Measurements from ENCODE around the gene RAE1. TPM values are rescaled to one million over a fixed set of nuclear protein-coding genes. Genes with fewer than 3 reads are reported as not detected.

Gene RAE1
- total RNA-seq, 1 experiment from 2014 or later, result 53.1 TPM

- H4K20me1 ChIP-seq (ENCODE audit: control insufficient read depth, insufficient read depth, insufficient read length), result no peaks in the 10 kb centered on the region
- H3K27ac Mint-ChIP-seq, result peak overlapping the region in 1 of 3 experiments; percentile 52; a peak in 1 of 7 replicates
- no peak overlapping the region for H2BK120ac ChIP-seq (ENCODE audit: low read depth, low read length, poor library complexity, severe bottlenecking)
- H2BK12ac ChIP-seq (ENCODE audit: insufficient read length, low read depth, low read length), result no peak overlapping the region
- H4K5ac ChIP-seq (ENCODE audit: insufficient read length, low read depth, low read length), result no peak overlapping the region
- no peaks in the 10 kb centered on the region for H3K27me3 ChIP-seq (ENCODE audit: insufficient read depth, low read length)
- no peak overlapping the region for H2AK5ac ChIP-seq (ENCODE audit: insufficient read length, low read length)
- H3K9me3 Mint-ChIP-seq, result no peaks in the 10 kb centered on the region
- H3K4ac ChIP-seq (ENCODE audit: low read depth, low read length), result no peak overlapping the region
- H3K56ac ChIP-seq (ENCODE audit: insufficient read length, low read depth, low read length), result no peak overlapping the region
- no peaks in the 10 kb centered on the region for H3K79me1 ChIP-seq (ENCODE audit: insufficient read depth, low read depth, low read length, poor library complexity, severe bottlenecking)
- no peak overlapping the region for H2BK15ac ChIP-seq (ENCODE audit: low read depth, low read length)
- peaks cover 22% of the 10 kb centered on the region for H3K27me3 Mint-ChIP-seq (ENCODE audit: low read depth)
- no peak for DNase-seq
- H3K14ac ChIP-seq (ENCODE audit: insufficient read depth, low read length), result no peak overlapping the region
- H3T11ph ChIP-seq (ENCODE audit: low read length), result no peak overlapping the region
- H3K4me2 ChIP-seq (ENCODE audit: insufficient read depth, insufficient read length, low read length), result no peak overlapping the region
- H3K9ac ChIP-seq (ENCODE audit: extremely low read depth, insufficient read length, low read length), result no peak overlapping the region
- H3K23me2 ChIP-seq (ENCODE audit: insufficient read length, low read depth, low read length, poor library complexity, severe bottlenecking), result no peaks in the 10 kb centered on the region
- H3K79me2 ChIP-seq (ENCODE audit: insufficient read depth, low read length), result no peaks in the 10 kb centered on the region
- TF ChIP-seq CTCF (conservative IDR thresholded peaks at IDR 0.05), result no peak
- no CpG with 5 or more reads among the region's 6 CpGs for WGBS (ENCODE audit: extremely low coverage, insufficient read length, low lambda C conversion rate)
- no peak overlapping the region for H3K27ac ChIP-seq (ENCODE audit: insufficient read length, low read depth, low read length)
- H3K9me3 ChIP-seq (ENCODE audit: control insufficient read depth, low read depth, low read length), result no peaks in the 10 kb centered on the region
- no peak overlapping the region for H2AFZ ChIP-seq (ENCODE audit: low read length)
- H3K4me3 Mint-ChIP-seq, result no peak overlapping the region; a peak in 1 of 5 replicates
- no peak overlapping the region for H3K18ac ChIP-seq (ENCODE audit: insufficient read length, low read depth, low read length)
- H2BK20ac ChIP-seq (ENCODE audit: low read depth, low read length, poor library complexity, severe bottlenecking), result no peak overlapping the region
- no peaks in the 10 kb centered on the region for H3K36me3 Mint-ChIP-seq (ENCODE audit: insufficient read depth in 1 of 3, low read depth in 3 of 3)
- no peak overlapping the region for H2BK5ac ChIP-seq (ENCODE audit: insufficient read length, low read length)
- peaks cover 25 to 34% of the 10 kb centered on the region in 2 experiments for H3K4me1 Mint-ChIP-seq
- H4K91ac ChIP-seq (ENCODE audit: insufficient read length, low read depth, low read length), result no peak overlapping the region
- no peak overlapping the region for H4K8ac ChIP-seq (replicated peaks; ENCODE audit: insufficient read length, low read depth, low read length)
- H3K4me1 ChIP-seq (ENCODE audit: insufficient read depth, low read length), result no peaks in the 10 kb centered on the region
- no peak overlapping the region for H3K23ac ChIP-seq (ENCODE audit: insufficient read length, low read depth, low read length)
Observed at GRCh38 chr20:57327820-57328219, 23.2 kb upstream of the RAE1 start.
